Cortex of kidney (tissue), 1 donor: ENCODE measurements around the gene FMN1.
"Not testable (repeated sequence)": the region's sequence is repeated elsewhere in the genome, so short reads cannot be mapped to it uniquely, and the experiment has no call there.

Experiments
- DNase-seq: peaks from one replicate; lab custom pipeline; 2025; lab: John Stamatoyannopoulos, UW

Gene FMN1

GRCh38 chr15:32966512-32966911, 228.0 kb downstream of the FMN1 start:
- no peak for DNase-seq

DNA sequence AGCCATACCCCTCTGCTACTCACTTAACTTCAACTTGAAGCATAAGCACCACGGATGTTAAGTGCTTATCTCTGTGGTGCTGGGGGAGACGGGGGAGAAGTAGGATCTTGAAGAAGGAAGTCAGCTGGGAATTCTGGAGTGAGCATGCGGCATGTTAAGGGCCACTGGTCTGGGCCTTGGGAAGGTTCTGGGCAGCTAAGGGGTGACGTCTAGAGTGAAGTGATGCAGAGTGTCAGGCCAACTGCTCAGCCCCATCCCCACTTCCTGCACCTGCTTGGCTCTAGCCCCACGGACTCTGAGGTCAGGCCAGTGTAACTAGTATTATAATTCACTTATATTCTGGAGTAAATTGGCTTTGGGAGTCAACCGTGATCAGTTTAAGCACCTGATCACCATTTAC, 228.6 kb downstream of the FMN1 start:
- no peak for DNase-seq

DNA sequence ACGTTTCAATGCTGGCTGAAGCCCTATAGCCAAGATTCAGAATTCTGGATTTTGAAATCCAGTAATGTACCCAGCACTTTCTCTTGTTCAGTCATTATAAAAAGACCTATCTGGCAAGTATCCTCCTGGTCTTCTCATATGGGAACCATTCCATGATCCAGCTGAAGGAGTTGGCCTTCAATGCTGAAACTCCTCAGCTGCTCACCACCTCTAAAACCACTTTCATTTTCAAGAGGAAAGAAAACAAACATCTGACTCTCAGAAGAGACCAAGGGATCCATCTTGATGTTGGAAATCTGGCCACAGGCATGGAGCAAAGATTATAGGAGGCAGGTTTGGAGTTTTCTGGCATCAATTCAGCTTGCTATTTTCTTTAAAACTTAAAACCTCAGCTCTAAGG, 235.4 kb downstream of the FMN1 start:
- DNase-seq = no peak

GRCh38 chr15:32957219-32957618, 237.3 kb downstream of the FMN1 start:
- no peak for DNase-seq

DNA sequence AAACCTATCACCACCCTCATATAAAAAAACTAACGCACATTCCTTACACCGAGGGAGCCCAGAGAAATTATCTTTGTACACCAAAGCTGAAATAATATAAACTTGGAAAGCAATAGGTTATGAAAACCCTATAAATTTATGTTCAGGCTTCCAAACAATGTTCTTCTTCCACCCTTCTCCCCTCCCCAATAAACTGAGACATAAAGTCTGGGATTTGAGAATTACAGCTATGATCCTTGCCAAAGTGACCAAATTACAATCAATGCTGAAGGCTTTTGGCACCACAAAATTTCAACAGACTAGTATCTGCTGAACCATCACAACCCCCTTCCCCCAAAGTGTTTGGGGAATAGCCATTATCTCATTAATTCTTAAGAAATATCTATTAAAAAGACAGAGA, 237.8 kb downstream of the FMN1 start:
- no peak for DNase-seq

- DNase-seq = no peak
These were observed 238.5 kb downstream of the FMN1 start for GRCh38 chr15:32956006-32956405.

GRCh38 chr15:32953533-32953910, 241.0 kb downstream of the FMN1 start:
- no peak for DNase-seq

DNA sequence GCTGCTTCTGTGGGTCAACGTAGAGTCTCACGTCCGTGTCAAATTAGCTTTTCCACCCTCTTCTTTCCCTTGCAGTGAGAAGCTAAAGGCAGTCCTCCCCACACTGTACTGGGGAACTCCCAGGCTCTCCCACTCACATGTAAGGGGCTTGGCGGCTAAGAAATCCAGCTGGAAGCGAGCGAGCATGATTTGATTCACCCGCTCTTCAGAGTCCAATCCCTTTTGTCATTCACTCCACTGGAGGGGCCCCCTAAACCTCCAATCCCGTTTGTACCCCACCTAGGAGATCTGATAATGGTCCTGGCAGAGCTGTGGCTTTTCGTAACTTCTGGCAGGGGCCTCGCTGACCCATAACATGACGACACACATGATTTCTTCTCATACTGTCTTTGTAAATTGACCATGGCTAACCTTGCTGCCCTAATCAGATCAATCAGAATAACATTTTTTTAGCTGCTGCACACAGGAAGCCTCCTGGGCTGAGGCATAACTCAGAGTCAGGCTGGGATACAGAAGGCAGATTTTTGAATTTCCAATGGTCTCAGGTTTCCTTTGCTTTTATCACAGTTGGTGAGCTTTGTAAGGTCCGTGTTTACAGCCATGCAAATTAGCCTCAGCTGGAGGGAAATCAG, 241.5 kb downstream of the FMN1 start:
- no peak for DNase-seq

- no peak for DNase-seq
These were observed 242.6 kb downstream of the FMN1 start for GRCh38 chr15:32951736-32952464.

DNA sequence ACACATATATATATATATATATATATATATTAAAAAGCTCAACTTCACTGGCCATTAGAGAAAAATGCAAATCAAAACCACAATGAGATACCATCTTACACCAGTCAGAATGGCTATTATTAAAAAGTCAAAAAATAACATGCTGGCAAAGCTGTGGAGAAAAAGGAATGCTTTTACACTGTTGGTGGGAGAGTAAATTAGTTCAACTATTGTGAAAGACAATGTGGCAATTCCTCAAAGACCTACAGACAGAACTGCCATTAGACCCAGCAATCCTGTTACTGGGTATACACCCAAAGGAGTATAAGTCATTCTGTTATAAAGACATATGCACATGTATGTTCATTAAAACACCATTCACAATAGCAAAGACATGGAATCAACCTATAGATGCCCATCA, 244.5 kb downstream of the FMN1 start:
- DNase-seq = not testable (repeated sequence)

GRCh38 chr15:32946210-32946609, 248.3 kb downstream of the FMN1 start:
- no peak for DNase-seq

DNA sequence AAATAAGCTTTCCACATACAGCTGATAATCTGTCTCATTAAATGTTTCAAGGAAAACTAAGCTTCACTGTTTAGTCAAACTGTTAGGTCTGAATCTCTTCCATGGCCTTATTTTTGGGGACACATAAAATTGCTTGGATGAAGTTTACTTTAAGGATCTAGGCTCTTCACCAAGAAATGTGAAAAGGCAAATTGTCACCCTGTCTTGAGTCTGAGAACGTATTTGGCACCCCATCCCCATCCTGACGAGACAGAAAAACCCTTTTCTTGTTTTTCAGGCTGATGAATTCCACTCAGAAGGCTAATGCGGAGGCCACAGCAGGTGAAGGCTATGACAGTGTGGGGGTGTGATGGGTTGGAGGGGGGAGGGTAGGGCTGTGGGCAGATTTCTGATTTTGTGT, 250.1 kb downstream of the FMN1 start:
- no peak for DNase-seq

- DNase-seq = no peak
These were observed 250.8 kb downstream of the FMN1 start for GRCh38 chr15:32943711-32944110.

- DNase-seq = no peak
These were observed 252.1 kb downstream of the FMN1 start for GRCh38 chr15:32942401-32942841.

DNA sequence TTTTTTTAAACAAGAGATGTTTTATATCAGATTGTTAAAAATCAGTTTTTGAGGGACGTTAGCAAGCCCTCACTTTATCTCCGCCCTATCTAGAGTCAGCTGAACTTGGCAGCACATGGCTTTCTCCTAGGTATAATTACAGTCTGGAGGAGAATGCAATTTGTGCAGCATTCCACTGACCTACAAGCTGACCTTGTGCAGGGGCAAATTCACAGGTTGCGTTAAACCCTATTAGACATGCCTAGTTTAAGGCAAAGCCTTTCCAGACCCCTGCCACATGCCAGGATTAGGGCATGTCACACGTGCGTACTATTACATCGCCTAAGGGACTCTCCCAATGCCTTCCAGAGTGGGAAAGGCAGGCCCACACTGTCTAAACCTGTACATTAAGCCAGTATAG, 252.7 kb downstream of the FMN1 start:
- DNase-seq = no peak

- no peak for DNase-seq
These were observed 257.5 kb downstream of the FMN1 start for GRCh38 chr15:32936976-32937375.

DNA sequence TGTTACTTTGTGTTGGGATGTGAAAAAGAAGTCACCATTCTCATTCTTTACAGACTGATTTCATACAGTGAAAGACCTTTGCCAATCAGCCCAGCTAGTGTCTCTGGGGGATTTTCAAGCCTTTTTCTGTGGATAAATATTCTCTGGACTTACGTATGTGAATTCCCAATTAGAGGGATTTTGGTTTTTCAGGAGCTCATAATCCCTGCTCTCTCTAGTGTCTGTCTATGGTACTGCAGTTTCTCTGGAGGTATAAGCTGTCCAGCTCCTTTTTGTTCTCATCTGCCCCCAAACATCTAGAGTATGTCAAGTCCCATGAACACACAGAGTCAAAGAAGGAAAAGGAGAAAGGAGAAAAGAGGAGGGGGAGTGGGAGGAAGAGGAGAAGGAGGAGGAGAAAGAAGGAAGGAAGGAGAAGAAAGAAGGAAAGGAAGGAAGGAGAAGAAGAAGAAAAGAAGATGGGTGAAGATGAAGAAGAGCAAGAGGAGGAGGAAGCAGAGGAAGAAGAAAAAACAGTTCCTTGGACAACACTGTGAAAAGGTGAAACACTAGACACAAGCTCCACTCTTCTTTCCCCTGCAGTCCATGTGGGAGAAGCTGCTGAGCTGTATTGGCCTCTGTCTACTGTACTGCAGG, 258.1 kb downstream of the FMN1 start:
- DNase-seq = no peak

DNA sequence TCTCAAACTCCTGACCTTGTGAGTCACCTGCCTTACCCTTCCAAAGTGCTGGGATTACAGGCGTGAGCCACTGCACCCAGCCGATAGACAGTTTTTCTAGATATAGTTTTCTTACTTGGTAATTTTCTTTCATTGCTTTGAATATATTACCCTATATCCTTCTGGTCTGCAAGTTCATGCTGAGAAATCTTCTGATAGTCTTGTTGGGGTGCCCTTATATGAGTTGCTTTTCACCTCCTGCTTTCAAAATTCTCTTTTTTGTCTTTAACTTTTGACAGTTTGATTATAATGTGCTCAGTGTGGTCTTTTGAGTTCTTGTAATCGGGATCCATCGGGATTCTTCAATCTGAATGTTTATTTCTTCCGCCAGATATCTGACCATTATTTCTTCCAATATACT, 259.4 kb downstream of the FMN1 start:
- no peak for DNase-seq

DNA sequence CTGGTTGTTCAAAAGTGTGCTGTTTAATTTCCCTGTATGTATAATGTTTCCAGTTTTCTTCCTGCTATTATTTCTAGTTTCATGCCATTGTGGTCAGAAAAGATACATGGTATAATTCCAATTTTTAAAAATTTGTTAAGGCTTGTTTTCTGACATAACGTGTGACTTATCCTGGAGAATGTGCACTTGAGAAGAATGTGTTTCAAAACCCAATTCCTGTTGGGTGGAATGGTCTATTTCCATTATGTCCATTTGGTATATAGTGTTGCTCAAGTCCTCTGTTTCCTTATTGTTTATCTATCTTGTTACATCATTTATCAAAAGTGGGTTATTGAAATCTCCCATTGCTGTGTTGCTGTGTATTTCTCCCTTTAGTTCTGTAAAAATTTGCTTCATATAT, 261.3 kb downstream of the FMN1 start:
- DNase-seq = no peak

GRCh38 chr15:32928876-32929275, 265.6 kb downstream of the FMN1 start:
- no peak for DNase-seq

- no peak for DNase-seq
These were observed 267.4 kb downstream of the FMN1 start for GRCh38 chr15:32927124-32927523.

DNA sequence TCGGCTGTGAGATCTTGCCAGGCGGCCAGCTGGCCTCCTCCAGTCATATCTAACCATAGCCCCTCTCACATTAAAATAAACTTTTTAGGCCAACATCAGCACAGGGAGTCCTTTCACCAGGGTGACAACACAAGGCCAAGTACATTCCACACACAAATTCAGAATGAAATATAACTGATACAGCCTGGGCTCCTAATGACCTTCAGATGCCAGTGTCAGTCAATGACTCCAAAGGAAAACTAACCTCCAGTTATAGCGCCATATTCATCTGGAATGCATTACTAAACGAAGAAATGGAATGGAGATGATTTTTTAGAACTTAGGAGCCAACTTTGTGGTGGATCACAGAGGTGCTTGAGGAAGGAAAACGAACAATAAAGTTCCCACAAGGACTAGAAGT, 271.3 kb downstream of the FMN1 start:
- DNase-seq = no peak

DNA sequence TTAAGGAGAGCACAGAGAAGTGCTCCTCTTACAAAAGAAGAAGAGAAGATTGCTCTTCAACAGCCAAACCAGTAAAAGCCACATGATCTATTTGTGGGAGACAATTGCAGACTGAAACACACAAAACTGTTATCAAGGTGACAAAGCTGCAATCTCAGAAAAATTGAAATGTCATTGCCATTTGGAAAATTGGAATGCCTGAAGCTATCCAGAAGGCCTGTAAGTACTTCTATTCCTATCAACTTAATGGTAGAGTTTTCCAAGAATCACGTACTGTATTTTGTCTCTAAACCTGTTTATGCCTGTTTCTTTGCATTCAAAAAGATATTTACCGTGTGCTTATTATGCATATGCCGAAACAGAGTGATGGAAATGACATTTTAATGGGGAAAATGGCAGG, 272.0 kb downstream of the FMN1 start:
- DNase-seq = no peak
